Ishikawa (cell line): Measurements from ENCODE around the gene NEUROD4.

Experiments
- CEBPB ChIP-seq: IDR thresholded peaks from 2 replicates; pipeline ENCODE4 v1.6.1; 2012
- CREB1 ChIP-seq: IDR thresholded peaks from 2 replicates; pipeline ENCODE4 v1.6.1; 2012; ENCODE audit warnings: low read depth
- EP300 ChIP-seq: IDR thresholded peaks from 2 replicates; pipeline ENCODE4 v1.6.1; 2012; ENCODE audit warnings: borderline replicate concordance
- MAX ChIP-seq: IDR thresholded peaks from 2 replicates; pipeline ENCODE4 v1.6.1; 2012
- RAD21 ChIP-seq: IDR thresholded peaks from 2 replicates; pipeline ENCODE4 v1.6.1; 2012; ENCODE audit warnings: low read depth
- REST ChIP-seq: IDR thresholded peaks from 2 replicates; pipeline ENCODE4 v1.6.1; 2012; ENCODE audit warnings: low read depth, mild to moderate bottlenecking
- TAF1 ChIP-seq: IDR thresholded peaks from 2 replicates; pipeline ENCODE4 v1.6.1; 2012; ENCODE audit warnings: low read depth, mild to moderate bottlenecking
- TCF12 ChIP-seq: IDR thresholded peaks from 2 replicates; pipeline ENCODE4 v1.6.1; 2012; ENCODE audit warnings: low read depth
- TEAD4 ChIP-seq: IDR thresholded peaks from 2 replicates; pipeline ENCODE4 v1.6.1; 2012
- USF1 ChIP-seq: IDR thresholded peaks from 2 replicates; pipeline ENCODE4 v1.6.1; 2012
- YY1 ChIP-seq: IDR thresholded peaks from 2 replicates; pipeline ENCODE4 v1.6.1; 2012; ENCODE audit warnings: low read depth

GRCh38 chr12:54996205-54996604 lies 23.6 kb upstream of the NEUROD4 start:
- TF ChIP-seq USF1 (no peak), EP300 (no peak), YY1 (no peak), REST (no peak), TAF1 (no peak), CEBPB (no peak), CREB1 (no peak), RAD21 (no peak), TCF12 (no peak), MAX (no peak), TEAD4 (no peak)
